ENCODE results near the gene NFATC2IP. TPM values are rescaled to one million over a fixed set of nuclear protein-coding genes. Genes with fewer than 3 reads are reported as not detected.

NFATC2IP gene
- total and polyA plus RNA-seq, 9 of the 15 experiments (the other 6 are each of a cell fraction or from before 2014, with no cell fraction given), result 15.6 to 106 (median 46.9) TPM

DNA sequence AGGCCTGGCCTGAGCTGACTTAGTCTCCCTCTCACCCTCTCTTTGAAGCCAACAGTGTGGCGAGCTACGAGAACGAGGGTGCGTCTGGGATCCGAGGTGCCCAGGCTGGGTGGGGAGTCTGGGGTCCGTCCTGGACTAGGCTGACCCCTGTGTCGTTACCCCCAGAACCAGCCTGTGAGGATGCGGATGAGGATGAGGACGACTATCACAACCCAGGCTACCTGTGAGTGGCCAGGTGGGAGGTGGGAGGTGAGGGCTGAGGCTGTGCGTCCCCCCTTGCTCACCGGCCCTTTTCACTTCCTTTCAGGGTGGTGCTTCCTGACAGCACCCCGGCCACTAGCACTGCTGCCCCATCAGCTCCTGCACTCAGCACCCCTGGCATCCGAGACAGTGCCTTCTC is 35.8 kb downstream of the NFATC2IP start:
- no peak overlapping the region for H2AFZ ChIP-seq (ENCODE audit: low read depth, low read length)
- no peaks in the 10 kb centered on the region for H3K79me2 ChIP-seq (ENCODE audit: control insufficient read depth, insufficient read depth, low read length)
- intact Hi-C loops (cut with micrococcal nuclease), result no loop called here
- peaks cover 28% of the 10 kb centered on the region; the same call in 2 of the 3 replicates for H3K36me3 ChIP-seq (ENCODE audit: control insufficient read depth, insufficient read depth, low read length)
- H4K20me1 ChIP-seq (replicated peaks; ENCODE audit: control insufficient read depth, insufficient read depth, low read length), result no peaks in the 10 kb centered on the region
- peaks cover 0 to 39% of the 10 kb centered on the region in 2 experiments; a peak in 2 of 5 replicates for H3K4me1 ChIP-seq (replicated peaks in 1 of 2; ENCODE audit: control insufficient read depth in 2 of 2, insufficient read depth in 2 of 2, low read length in 2 of 2)
- BruUV-seq (replicated peaks), result no TSS peak
- peaks cover 4% of the 10 kb centered on the region; the same call in 1 of the 2 replicates for H3K9me3 ChIP-seq (replicated peaks; ENCODE audit: control insufficient read depth, insufficient read depth, low read depth, low read length)
- H3K9me1 ChIP-seq (ENCODE audit: control insufficient read depth, insufficient read depth, low read length), result peaks cover 3% of the 10 kb centered on the region
- ChIA-PET POLR2A (interaction anchor here (0.9 to 1.6 kb wide), 3 partner anchors 10 to 18 kb away, joined by 3 to 7 read pairs (median 3); partner anchors contain the start of gene SPNS1), CTCF (ENCODE audit: low intra/inter-chr PET ratio) (no interaction called here)
- no peak overlapping the region for H3K9ac ChIP-seq (ENCODE audit: insufficient read depth in 1 of 2, low read depth in 2 of 2, low read length in 2 of 2)
- no peak for FAIRE-seq
- DNase-seq (ENCODE audit: extremely low read depth in 1 of 4, low spot score in 3 of 4), result no peak
- no peak for TF ChIP-seq ESRRA (IDR thresholded peaks at IDR 0.05; ENCODE audit: borderline replicate concordance, low read depth)
- TF ChIP-seq, protein P1, sequence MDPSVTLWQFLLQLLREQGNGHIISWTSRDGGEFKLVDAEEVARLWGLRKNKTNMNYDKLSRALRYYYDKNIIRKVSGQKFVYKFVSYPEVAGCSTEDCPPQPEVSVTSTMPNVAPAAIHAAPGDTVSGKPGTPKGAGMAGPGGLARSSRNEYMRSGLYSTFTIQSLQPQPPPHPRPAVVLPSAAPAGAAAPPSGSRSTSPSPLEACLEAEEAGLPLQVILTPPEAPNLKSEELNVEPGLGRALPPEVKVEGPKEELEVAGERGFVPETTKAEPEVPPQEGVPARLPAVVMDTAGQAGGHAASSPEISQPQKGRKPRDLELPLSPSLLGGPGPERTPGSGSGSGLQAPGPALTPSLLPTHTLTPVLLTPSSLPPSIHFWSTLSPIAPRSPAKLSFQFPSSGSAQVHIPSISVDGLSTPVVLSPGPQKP (CRISPR knock-in tag; IDR thresholded peaks at IDR 0.05), result no peak
- no peak for TF ChIP-seq HDAC2 (IDR thresholded peaks at IDR 0.05)
- no peak for TF ChIP-seq ZNF24 (IDR thresholded peaks at IDR 0.05)
- TF ChIP-seq EZH2 (IDR thresholded peaks at IDR 0.05; ENCODE audit: borderline replicate concordance, low read depth, low read length), result no peak
- TF ChIP-seq RBM14 (IDR thresholded peaks at IDR 0.05; ENCODE audit: borderline replicate concordance, insufficient read depth, low read depth, low read length), result no peak
- no peak for TF ChIP-seq PRPF4 (IDR thresholded peaks at IDR 0.05; ENCODE audit: insufficient read depth, low read depth, low read length, poor library complexity, severe bottlenecking)
- no peak for TF ChIP-seq MEF2A (IDR thresholded peaks at IDR 0.05; ENCODE audit: control insufficient read depth, low read depth, low read length)
- TF ChIP-seq ATF7 (IDR thresholded peaks at IDR 0.05), result no peak
- no peak for TF ChIP-seq CEBPB (tag; IDR thresholded peaks at IDR 0.05)
- TF ChIP-seq NR1H2 (CRISPR knock-in tag; IDR thresholded peaks at IDR 0.05), result no peak
- TF ChIP-seq IFI16 (CRISPR knock-in tag; IDR thresholded peaks at IDR 0.05), result no peak
- no peak for TF ChIP-seq CBX5 (IDR thresholded peaks at IDR 0.05; ENCODE audit: borderline replicate concordance, low read depth)
- TF ChIP-seq PPARD (CRISPR knock-in tag; IDR thresholded peaks at IDR 0.05), result no peak
- H3K4me2 ChIP-seq (ENCODE audit: insufficient read depth, low read length), result no peak overlapping the region
- ATAC-seq, result no peak
- 77% methylated on average over 12 of the region's 13 CpGs for WGBS (ENCODE audit: insufficient coverage, low coverage, missing lambda C conversion rate)
- no peak overlapping the region for H3K4me3 ChIP-seq
- H3K27ac ChIP-seq (ENCODE audit: extremely low read depth, low read depth, low read length), result no peak overlapping the region
- H3K27me3 ChIP-seq (ENCODE audit: control insufficient read depth in 2 of 2, insufficient read depth in 2 of 2, low read length in 2 of 2), result no peaks in the 10 kb centered on the region
- in situ Hi-C loops (cut with MboI), result loop anchor here (10.0 to 25.0 kb wide), 2 partner anchors 98 to 1226 kb away; no protein-coding TSS in a partner anchor

All from K562 (cell line).